H54 (cell line): ENCODE measurements around the gene CHST15.

Source experiments
- DNase-seq: peaks from one replicate; pipeline ENCODE4 v3.0.0; 2011; ENCODE audit warnings: low spot score, mixed read lengths; ENCODE audit not compliant: insufficient read length
- FAIRE-seq: peaks from 3 replicates; lab custom pipeline; 2011; peaks lifted over from hg19 to GRCh38; lab: Jason Lieb, UNC
- POLR2A ChIP-seq: IDR thresholded peaks from 2 replicates; pipeline ENCODE4 v1.6.1; 2011; ENCODE audit warnings: low read depth, mild to moderate bottlenecking, low read length

CHST15 gene

GRCh38 chr10:124086097-124086710 lies 7.2 kb downstream of the CHST15 start:
- DNase-seq (no peak), FAIRE-seq (no peak)
- no peak for TF ChIP-seq POLR2A

GRCh38 chr10:124085680-124086079 lies 7.7 kb downstream of the CHST15 start:
- TF ChIP-seq POLR2A, result no peak
- FAIRE-seq (no peak), DNase-seq (no peak)

- TF ChIP-seq POLR2A, result no peak
- no peak for DNase-seq
- FAIRE-seq, result no peak
These were observed 8.7 kb downstream of the CHST15 start for GRCh38 chr10:124084708-124085107.

GRCh38 chr10:124083740-124084397 lies 9.5 kb downstream of the CHST15 start:
- TF ChIP-seq POLR2A, result no peak
- no peak for FAIRE-seq
- no peak for DNase-seq

GRCh38 chr10:124083047-124083739 lies 10.2 kb downstream of the CHST15 start:
- no peak for DNase-seq
- no peak for FAIRE-seq
- TF ChIP-seq POLR2A, result no peak

GRCh38 chr10:124082555-124082954 lies 10.8 kb downstream of the CHST15 start:
- no peak for FAIRE-seq
- DNase-seq, result no peak
- TF ChIP-seq POLR2A, result no peak

GRCh38 chr10:124081547-124082140 lies 11.8 kb downstream of the CHST15 start:
- FAIRE-seq (no peak), DNase-seq (no peak)
- no peak for TF ChIP-seq POLR2A

- no peak for TF ChIP-seq POLR2A
- no peak for FAIRE-seq
- DNase-seq, result no peak
These were observed 13.5 kb downstream of the CHST15 start for GRCh38 chr10:124079864-124080263.

- DNase-seq (no peak), FAIRE-seq (no peak)
- no peak for TF ChIP-seq POLR2A
These were observed 14.7 kb downstream of the CHST15 start for GRCh38 chr10:124078714-124079113.

- FAIRE-seq, result no peak
- no peak for DNase-seq
- TF ChIP-seq POLR2A, result no peak
These were observed 15.4 kb downstream of the CHST15 start for GRCh38 chr10:124078028-124078427.

GRCh38 chr10:124077208-124077993 lies 16.0 kb downstream of the CHST15 start:
- no peak for TF ChIP-seq POLR2A
- FAIRE-seq (no peak), DNase-seq (no peak)

- DNase-seq, result no peak
- no peak for TF ChIP-seq POLR2A
- no peak for FAIRE-seq
These were observed 17.2 kb downstream of the CHST15 start for GRCh38 chr10:124076148-124076733.

GRCh38 chr10:124075231-124075955 lies 18.0 kb downstream of the CHST15 start:
- FAIRE-seq (no peak), DNase-seq (no peak)
- no peak for TF ChIP-seq POLR2A
